ENCODE results near the gene SAMD10. TPM values are rescaled to one million over a fixed set of nuclear protein-coding genes. Genes with fewer than 3 reads are reported as not detected.

SAMD10 gene
- total and polyA plus RNA-seq, 7 experiments from 2014 or later = 10.2 to 37.8 (median 14.2) TPM

DNA sequence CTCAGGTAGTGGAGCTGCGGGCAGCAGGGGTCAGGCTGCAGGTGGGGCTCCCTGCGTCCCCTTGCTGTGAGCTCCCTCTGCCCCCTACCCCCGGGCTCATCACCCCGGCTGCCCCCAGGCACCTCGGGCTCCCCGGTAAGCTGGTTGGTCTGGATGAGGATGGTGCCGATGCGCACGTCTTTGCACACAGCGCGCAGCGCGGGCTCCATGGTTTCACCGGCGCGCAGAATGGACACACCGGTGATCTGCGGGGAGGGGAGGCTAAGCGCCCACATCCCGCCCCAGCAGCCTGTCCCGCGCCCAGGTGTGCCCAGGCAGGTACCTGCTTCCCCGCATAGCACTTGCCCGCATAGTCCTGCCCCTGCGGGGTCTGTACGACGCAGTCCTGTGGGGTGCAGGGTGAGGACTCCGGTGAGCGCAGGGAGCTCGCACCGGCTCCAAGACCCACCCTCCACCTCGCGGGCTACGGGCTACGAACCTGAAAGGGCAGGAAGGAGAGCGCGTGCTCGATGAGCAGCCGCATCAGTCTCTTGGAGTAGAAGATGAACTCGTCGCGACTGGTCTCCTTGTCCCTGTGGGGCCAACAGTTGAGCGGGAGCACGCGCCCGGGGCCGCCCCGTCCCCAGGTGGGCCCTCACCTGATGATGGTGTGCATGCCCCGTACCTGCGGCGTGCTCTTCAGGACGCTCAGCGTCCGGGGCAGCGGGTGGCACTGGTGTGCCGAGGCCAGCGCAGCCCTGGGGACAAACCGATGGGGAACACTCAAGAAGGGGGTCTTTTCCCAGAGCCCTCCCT lies 38.8 kb downstream of the SAMD10 start:
- Histone ChIP-seq H3K4me1 (ENCODE audit: control insufficient read depth in 2 of 2, insufficient read depth in 2 of 2, low read length in 2 of 2) (peaks cover 7 to 16% of the 10 kb centered on the region in 2 donors), H3K36me3 (ENCODE audit: control insufficient read depth in 2 of 3, insufficient read depth in 3 of 3, low read length in 3 of 3) (peaks cover 0 to 60% (median 9%) of the 10 kb centered on the region in 3 experiments), H3K9me3 (ENCODE audit: control insufficient read depth in 2 of 3, low read length in 3 of 3) (no peaks in the 10 kb centered on the region), H3K27me3 (ENCODE audit: control insufficient read depth in 2 of 2, insufficient read depth in 2 of 2, low read length in 2 of 2) (no peaks in the 10 kb centered on the region), H3K27ac (ENCODE audit: low read depth, low read length) (no peak overlapping the region), H3K4me3 (ENCODE audit: low read length) (no peak overlapping the region)
- POLR2A ChIA-PET = interaction anchor here (1.4 kb wide), 1 partner anchor 39 kb away, joined by 3 read pairs; no protein-coding TSS in a partner anchor
- peak in 2 of 9 donors; percentile 7 to 13 for DNase-seq
- Mint-ChIP-seq H3K4me1 (peaks cover 0 to 31% (median 17%) of the 10 kb centered on the region in 7 donors), H3K4me3 (peak overlapping the region in 4 of 10 donors; percentile 13 to 68 (median 59)), H3K9me3 (peaks cover 0 to 2% (median 0%) of the 10 kb centered on the region in 11 donors), H3K27ac (peak overlapping the region in 4 of 9 donors; percentile 8 to 87 (median 71)), H3K27me3 (no peaks in the 10 kb centered on the region), H3K36me3 (peaks cover 0 to 15% (median 6%) of the 10 kb centered on the region in 5 donors)
- ATAC-seq = no peak
- CTCF ChIA-PET = no interaction called here
- intact Hi-C loops (cut with micrococcal nuclease) = loop anchor here in 1 of 2 donors (1.0 kb wide), 1 partner anchor 387 kb away; no protein-coding TSS in a partner anchor

GRCh38 chr20:63940071-63940471 lies 39.4 kb downstream of the SAMD10 start:
- POLR2A ChIA-PET = interaction anchor here (0.6 to 1.4 kb wide), 2 partner anchors 39 to 138 kb away, joined by 3 read pairs; no protein-coding TSS in a partner anchor
- Histone ChIP-seq H3K27ac (ENCODE audit: low read depth, low read length) (no peak overlapping the region), H3K4me1 (ENCODE audit: control insufficient read depth in 2 of 2, insufficient read depth in 2 of 2, low read length in 2 of 2) (peaks cover 7 to 16% of the 10 kb centered on the region in 2 donors), H3K27me3 (ENCODE audit: control insufficient read depth in 2 of 2, insufficient read depth in 2 of 2, low read length in 2 of 2) (no peaks in the 10 kb centered on the region), H3K9me3 (ENCODE audit: control insufficient read depth in 2 of 3, low read length in 3 of 3) (no peaks in the 10 kb centered on the region), H3K36me3 (ENCODE audit: control insufficient read depth in 2 of 3, insufficient read depth in 3 of 3, low read length in 3 of 3) (peaks cover 0 to 60% (median 8%) of the 10 kb centered on the region in 3 experiments), H3K4me3 (ENCODE audit: low read length) (no peak overlapping the region)
- H3K36me3 Mint-ChIP-seq = peaks cover 0 to 15% (median 6%) of the 10 kb centered on the region in 5 donors
- H3K27ac Mint-ChIP-seq = peak overlapping the region in 1 of 9 donors; percentile 22
- intact Hi-C loops (cut with micrococcal nuclease) = no loop called here
- no peaks in the 10 kb centered on the region for H3K27me3 Mint-ChIP-seq
- ATAC-seq (no peak), DNase-seq (no peak)
- peaks cover 0 to 26% (median 17%) of the 10 kb centered on the region in 7 donors for H3K4me1 Mint-ChIP-seq
- CTCF ChIA-PET = no interaction called here
- H3K4me3 Mint-ChIP-seq = no peak overlapping the region
- peaks cover 0 to 2% (median 0%) of the 10 kb centered on the region in 11 donors for H3K9me3 Mint-ChIP-seq

GRCh38 chr20:63939061-63939935 lies 40.1 kb downstream of the SAMD10 start:
- peaks cover 0 to 26% (median 15%) of the 10 kb centered on the region in 7 donors for H3K4me1 Mint-ChIP-seq
- CTCF ChIA-PET = no interaction called here
- H3K9me3 Mint-ChIP-seq = peaks cover 0 to 2% (median 0%) of the 10 kb centered on the region in 11 donors
- intact Hi-C loops (cut with micrococcal nuclease) = no loop called here
- ATAC-seq (no peak), DNase-seq (peak in 2 of 9 donors; percentile 8 to 9)
- no peaks in the 10 kb centered on the region for H3K27me3 Mint-ChIP-seq
- peaks cover 7 to 16% of the 10 kb centered on the region in 2 donors for H3K4me1 ChIP-seq (ENCODE audit: control insufficient read depth in 2 of 2, insufficient read depth in 2 of 2, low read length in 2 of 2)
- no peak overlapping the region for H3K4me3 Mint-ChIP-seq
- POLR2A ChIA-PET = interaction anchor here (0.6 kb wide), 1 partner anchor 139 kb away, joined by 3 read pairs; no protein-coding TSS in a partner anchor
- no peaks in the 10 kb centered on the region for H3K9me3 ChIP-seq (ENCODE audit: control insufficient read depth in 2 of 3, low read length in 3 of 3)
- H3K4me3 ChIP-seq (ENCODE audit: low read length) = no peak overlapping the region
- peaks cover 0 to 60% (median 12%) of the 10 kb centered on the region in 3 experiments for H3K36me3 ChIP-seq (ENCODE audit: control insufficient read depth in 2 of 3, insufficient read depth in 3 of 3, low read length in 3 of 3)
- H3K27ac ChIP-seq (ENCODE audit: low read depth, low read length) = no peak overlapping the region
- H3K27me3 ChIP-seq (ENCODE audit: control insufficient read depth in 2 of 2, insufficient read depth in 2 of 2, low read length in 2 of 2) = no peaks in the 10 kb centered on the region
- H3K36me3 Mint-ChIP-seq = peaks cover 0 to 19% (median 6%) of the 10 kb centered on the region in 5 donors
- H3K27ac Mint-ChIP-seq = no peak overlapping the region

DNA sequence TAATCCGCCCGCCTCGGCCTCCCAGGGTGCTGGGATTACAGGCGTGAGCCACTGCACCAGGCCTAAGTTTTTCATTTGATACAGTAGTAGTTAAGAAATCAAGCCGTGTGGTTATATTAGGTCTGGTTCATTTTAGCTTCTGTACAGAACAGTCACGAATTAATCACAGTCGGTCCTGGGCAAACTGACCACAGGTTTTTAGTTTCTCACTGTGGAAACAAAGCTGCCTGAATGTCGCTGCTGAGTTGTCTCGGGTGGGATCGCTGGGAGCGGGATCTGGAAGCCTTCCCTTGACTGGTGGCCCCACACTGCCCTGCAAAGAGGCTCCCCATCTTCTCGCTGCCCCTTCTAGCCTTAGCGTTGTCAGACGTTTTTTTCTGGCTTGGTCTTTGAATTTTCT lies 41.8 kb downstream of the SAMD10 start:
- Mint-ChIP-seq H3K4me1 (peaks cover 0 to 23% (median 14%) of the 10 kb centered on the region in 7 donors), H3K9me3 (peaks cover 0 to 2% (median 0%) of the 10 kb centered on the region in 11 donors), H3K27me3 (no peaks in the 10 kb centered on the region), H3K27ac (peak overlapping the region in 2 of 9 donors; percentile 21), H3K36me3 (peaks cover 0 to 19% (median 6%) of the 10 kb centered on the region in 5 donors), H3K4me3 (peak overlapping the region in 1 of 10 donors; percentile 9)
- Histone ChIP-seq H3K4me1 (ENCODE audit: control insufficient read depth in 2 of 2, insufficient read depth in 2 of 2, low read length in 2 of 2) (peaks cover 5 to 13% of the 10 kb centered on the region in 2 donors), H3K36me3 (ENCODE audit: control insufficient read depth in 2 of 3, insufficient read depth in 3 of 3, low read length in 3 of 3) (peaks cover 0 to 62% (median 8%) of the 10 kb centered on the region in 3 experiments), H3K27ac (ENCODE audit: low read depth, low read length) (no peak overlapping the region), H3K9me3 (ENCODE audit: control insufficient read depth in 2 of 3, low read length in 3 of 3) (no peaks in the 10 kb centered on the region), H3K4me3 (ENCODE audit: low read length) (no peak overlapping the region), H3K27me3 (ENCODE audit: control insufficient read depth in 2 of 2, insufficient read depth in 2 of 2, low read length in 2 of 2) (no peaks in the 10 kb centered on the region)
- CTCF ChIA-PET = interaction anchor here (0.6 kb wide), 1 partner anchor 8 kb away, joined by 3 read pairs; no protein-coding TSS in a partner anchor
- DNase-seq = no peak
- POLR2A ChIA-PET = no interaction called here
- intact Hi-C loops (cut with micrococcal nuclease) = no loop called here
- ATAC-seq = no peak

DNA sequence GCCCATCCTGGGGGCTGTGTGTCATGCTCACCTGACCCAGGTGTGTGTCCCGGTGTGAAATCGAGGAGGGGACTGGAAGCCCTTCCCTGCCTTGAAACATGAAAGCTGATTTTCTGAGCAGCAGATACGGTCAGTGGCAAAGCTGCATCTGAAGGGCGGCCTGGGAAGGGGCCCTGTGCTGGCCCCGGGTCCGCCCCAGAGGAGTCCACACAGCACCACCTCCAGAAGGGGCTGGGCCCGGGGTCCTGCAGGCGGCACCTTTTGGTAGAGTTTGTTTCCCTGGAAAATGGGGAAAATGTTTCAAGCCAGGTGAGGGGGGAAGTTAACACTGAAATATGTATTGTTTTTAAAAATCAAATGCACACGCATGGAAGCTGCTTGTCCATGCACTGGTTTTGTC lies 44.0 kb downstream of the SAMD10 start:
- ChIA-PET CTCF (interaction anchor here (0.6 kb wide), 1 partner anchor 21 kb away, joined by 3 read pairs; no protein-coding TSS in a partner anchor), POLR2A (interaction anchor here (0.6 to 1.0 kb wide), 2 partner anchors 10 to 17 kb away, joined by 3 read pairs; no protein-coding TSS in a partner anchor)
- Mint-ChIP-seq H3K4me3 (no peak overlapping the region), H3K4me1 (peaks cover 0 to 9% (median 3%) of the 10 kb centered on the region in 7 donors), H3K9me3 (peaks cover 0 to 2% (median 0%) of the 10 kb centered on the region in 11 donors), H3K27me3 (no peaks in the 10 kb centered on the region), H3K36me3 (peaks cover 0 to 32% (median 6%) of the 10 kb centered on the region in 5 donors), H3K27ac (peak overlapping the region in 3 of 9 donors; percentile 18 to 66 (median 38))
- Histone ChIP-seq H3K4me1 (ENCODE audit: control insufficient read depth in 2 of 2, insufficient read depth in 2 of 2, low read length in 2 of 2) (no peaks in the 10 kb centered on the region), H3K9me3 (ENCODE audit: control insufficient read depth in 2 of 3, low read length in 3 of 3) (no peaks in the 10 kb centered on the region), H3K27ac (ENCODE audit: low read depth, low read length) (no peak overlapping the region), H3K27me3 (ENCODE audit: control insufficient read depth in 2 of 2, insufficient read depth in 2 of 2, low read length in 2 of 2) (no peaks in the 10 kb centered on the region), H3K4me3 (ENCODE audit: low read length) (no peak overlapping the region), H3K36me3 (ENCODE audit: control insufficient read depth in 2 of 3, insufficient read depth in 3 of 3, low read length in 3 of 3) (peaks cover 0 to 73% (median 10%) of the 10 kb centered on the region in 3 experiments)
- DNase-seq = no peak
- intact Hi-C loops (cut with micrococcal nuclease) = no loop called here
- ATAC-seq = no peak
